Chondrocyte (in vitro differentiated cells): Measurements from ENCODE around the gene FRMPD4. TPM values are rescaled to one million over a fixed set of nuclear protein-coding genes. Genes with fewer than 3 reads are reported as not detected.

Experiments used
- DNase-seq: peaks from one replicate; pipeline ENCODE4 v3.0.0; 2021; ENCODE audit warnings: mixed read lengths, low spot score
- H3K27ac Mint-ChIP-seq: one replicate; pipeline ENCODE4 v1.8.0; 2021; ENCODE audit warnings: mild to moderate bottlenecking, moderate library complexity, mixed read lengths; ENCODE audit not compliant: unreplicated experiment
- H3K27me3 Mint-ChIP-seq: 2 replicates; pipeline ENCODE4 v1.8.0; 2021; ENCODE audit warnings: low read depth, mixed read lengths
- H3K36me3 Mint-ChIP-seq: 2 replicates; pipeline ENCODE4 v1.8.0; 2021; ENCODE audit warnings: low read depth, mixed read lengths
- H3K4me1 Mint-ChIP-seq: 2 replicates; pipeline ENCODE4 v1.8.0; 2021; ENCODE audit warnings: low read depth, mild to moderate bottlenecking, mixed read lengths
- H3K4me3 Mint-ChIP-seq: one replicate; pipeline ENCODE4 v1.8.0; 2021; ENCODE audit warnings: mild to moderate bottlenecking, moderate library complexity, mixed read lengths; ENCODE audit not compliant: unreplicated experiment
- H3K9me3 Mint-ChIP-seq: 2 replicates; pipeline ENCODE4 v1.8.0; 2021; ENCODE audit warnings: low read depth, mixed read lengths
- total RNA-seq: library from RNA; stranded (reverse); gene quantifications from 3 replicates; pipeline ENCODE4 v1.2.1, GENCODE V29; 2021
- TF ChIP-seq, protein P1 (sequence below): fragments of 200-600 bp; sonication (generic); IDR thresholded peaks from 2 replicates; pipeline ENCODE4 v1.5.0; 2021; ENCODE audit warnings: antibody characterized with exemption, mild to moderate bottlenecking, moderate library complexity

The FRMPD4 gene
- total RNA-seq, 1 donor from 2014 or later, result 0.10 TPM

DNA sequence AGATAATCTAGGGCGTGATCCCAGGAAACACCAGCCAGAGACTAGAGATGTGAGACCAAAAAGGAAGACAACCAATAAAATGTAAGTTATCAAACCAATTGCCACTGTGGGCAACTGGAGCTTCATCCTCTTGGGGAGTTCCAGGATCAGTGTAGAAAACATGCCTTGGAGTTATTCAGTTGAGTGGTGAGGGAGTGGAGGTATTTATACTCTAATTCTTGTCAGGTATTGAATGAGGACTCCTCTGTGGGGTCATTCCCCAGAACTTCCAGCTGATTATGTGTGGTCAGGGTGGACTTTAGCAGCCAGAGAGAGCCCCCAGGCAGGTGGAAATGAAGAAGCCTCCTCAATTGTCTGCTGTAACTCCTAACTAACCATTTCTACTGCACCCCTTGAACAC is 509.0 kb downstream of the FRMPD4 start:
- Mint-ChIP-seq H3K27ac (no peak overlapping the region), H3K4me1 (no peaks in the 10 kb centered on the region), H3K4me3 (no peak overlapping the region), H3K27me3 (no peaks in the 10 kb centered on the region), H3K9me3 (peaks cover 26% of the 10 kb centered on the region), H3K36me3 (no peaks in the 10 kb centered on the region)
- TF ChIP-seq, protein P1, sequence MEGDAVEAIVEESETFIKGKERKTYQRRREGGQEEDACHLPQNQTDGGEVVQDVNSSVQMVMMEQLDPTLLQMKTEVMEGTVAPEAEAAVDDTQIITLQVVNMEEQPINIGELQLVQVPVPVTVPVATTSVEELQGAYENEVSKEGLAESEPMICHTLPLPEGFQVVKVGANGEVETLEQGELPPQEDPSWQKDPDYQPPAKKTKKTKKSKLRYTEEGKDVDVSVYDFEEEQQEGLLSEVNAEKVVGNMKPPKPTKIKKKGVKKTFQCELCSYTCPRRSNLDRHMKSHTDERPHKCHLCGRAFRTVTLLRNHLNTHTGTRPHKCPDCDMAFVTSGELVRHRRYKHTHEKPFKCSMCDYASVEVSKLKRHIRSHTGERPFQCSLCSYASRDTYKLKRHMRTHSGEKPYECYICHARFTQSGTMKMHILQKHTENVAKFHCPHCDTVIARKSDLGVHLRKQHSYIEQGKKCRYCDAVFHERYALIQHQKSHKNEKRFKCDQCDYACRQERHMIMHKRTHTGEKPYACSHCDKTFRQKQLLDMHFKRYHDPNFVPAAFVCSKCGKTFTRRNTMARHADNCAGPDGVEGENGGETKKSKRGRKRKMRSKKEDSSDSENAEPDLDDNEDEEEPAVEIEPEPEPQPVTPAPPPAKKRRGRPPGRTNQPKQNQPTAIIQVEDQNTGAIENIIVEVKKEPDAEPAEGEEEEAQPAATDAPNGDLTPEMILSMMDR, result no peak
- DNase-seq, result no peak

DNA sequence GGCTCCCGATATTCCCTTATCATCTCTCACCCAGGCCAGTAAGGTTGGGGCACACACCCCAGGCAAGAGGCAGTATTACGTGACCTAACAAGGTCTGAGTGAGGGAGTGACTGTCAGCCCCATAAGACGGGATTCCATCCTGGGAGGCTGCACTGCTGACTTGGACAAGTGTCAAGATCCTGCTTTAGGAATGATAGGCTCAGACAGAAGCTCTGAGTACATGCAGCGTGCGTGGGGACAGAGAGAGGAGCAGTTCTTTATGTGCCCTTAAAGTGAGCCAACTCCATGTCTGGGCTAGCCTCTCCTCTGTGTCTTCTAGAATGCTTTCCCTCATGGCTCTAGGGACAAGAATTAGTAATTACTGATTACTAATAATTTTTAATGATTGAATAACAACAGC is 510.7 kb downstream of the FRMPD4 start:
- Mint-ChIP-seq H3K27ac (no peak overlapping the region), H3K4me1 (no peaks in the 10 kb centered on the region), H3K27me3 (no peaks in the 10 kb centered on the region), H3K9me3 (peaks cover 26% of the 10 kb centered on the region), H3K4me3 (no peak overlapping the region), H3K36me3 (no peaks in the 10 kb centered on the region)
- no peak for DNase-seq
- TF ChIP-seq, protein P1, result no peak

DNA sequence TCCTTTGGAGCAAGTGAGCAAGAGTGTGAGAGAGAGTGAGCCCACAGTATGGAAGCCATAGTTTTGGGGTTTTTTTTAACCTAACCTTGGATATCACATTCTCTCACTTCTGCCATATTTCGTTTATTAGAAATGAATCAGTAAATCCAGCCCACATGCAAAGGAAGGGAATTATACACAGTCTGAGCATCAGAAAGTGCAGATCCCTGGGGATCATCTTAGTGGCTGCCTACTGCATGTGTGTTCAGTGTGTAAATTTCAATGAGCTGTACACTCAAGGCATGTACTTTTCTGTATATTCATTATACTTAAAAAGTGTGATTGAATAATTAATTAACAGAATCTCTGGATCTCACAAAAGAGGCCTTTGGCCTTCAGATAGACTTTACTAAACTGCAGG is 519.2 kb downstream of the FRMPD4 start:
- Mint-ChIP-seq H3K4me3 (no peak overlapping the region), H3K27ac (no peak overlapping the region), H3K9me3 (peaks cover 16% of the 10 kb centered on the region), H3K27me3 (no peaks in the 10 kb centered on the region), H3K36me3 (no peaks in the 10 kb centered on the region), H3K4me1 (no peaks in the 10 kb centered on the region)
- TF ChIP-seq, protein P1, result no peak
- DNase-seq, result no peak

DNA sequence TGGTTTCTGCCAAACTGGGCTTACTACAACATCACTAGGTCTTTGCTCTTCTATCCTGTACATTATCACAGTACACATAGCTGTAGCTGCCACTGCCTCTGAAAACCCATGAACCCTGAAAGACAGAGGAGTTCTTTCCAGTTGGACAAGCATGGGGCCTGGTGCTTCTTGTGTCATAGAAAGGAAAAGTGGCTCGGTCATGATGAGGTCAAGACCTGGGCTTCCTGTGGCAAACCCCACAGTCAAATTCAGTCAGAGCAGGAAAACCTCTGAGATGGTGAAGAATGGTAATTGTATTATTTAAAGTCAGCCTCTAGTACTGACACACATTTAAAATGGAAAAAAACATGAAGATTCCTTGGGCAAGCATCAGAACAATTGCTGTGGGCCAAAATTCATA is 519.6 kb downstream of the FRMPD4 start:
- TF ChIP-seq, protein P1, result no peak
- Mint-ChIP-seq H3K9me3 (peaks cover 13% of the 10 kb centered on the region), H3K4me3 (no peak overlapping the region), H3K4me1 (no peaks in the 10 kb centered on the region), H3K27me3 (no peaks in the 10 kb centered on the region), H3K27ac (no peak overlapping the region), H3K36me3 (no peaks in the 10 kb centered on the region)
- DNase-seq, result no peak

DNA sequence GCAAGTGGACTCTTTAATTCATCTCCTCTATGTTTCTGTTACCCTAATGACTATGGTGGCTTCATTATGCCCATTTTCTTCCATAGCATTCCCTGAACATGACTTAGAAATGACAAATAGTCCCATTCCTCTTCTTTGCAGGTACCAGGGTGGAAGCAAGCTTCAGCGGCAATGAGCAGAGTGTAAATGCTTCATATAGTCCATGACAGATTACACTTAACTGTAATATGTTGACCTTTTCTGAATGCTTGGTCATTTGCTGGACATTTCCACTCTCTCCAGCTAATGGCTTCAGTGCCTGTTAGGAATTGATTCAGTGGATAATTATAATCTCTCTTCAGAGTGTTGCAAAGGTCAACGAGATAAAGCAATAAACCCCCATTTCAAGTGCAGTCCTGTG is 523.2 kb downstream of the FRMPD4 start:
- no peaks in the 10 kb centered on the region for H3K4me1 Mint-ChIP-seq
- no peaks in the 10 kb centered on the region for H3K36me3 Mint-ChIP-seq
- no peak overlapping the region for H3K4me3 Mint-ChIP-seq
- TF ChIP-seq, protein P1, result no peak
- H3K27me3 Mint-ChIP-seq, result no peaks in the 10 kb centered on the region
- no peak overlapping the region for H3K27ac Mint-ChIP-seq
- no peak for DNase-seq
- H3K9me3 Mint-ChIP-seq, result peaks cover 35% of the 10 kb centered on the region
